GM19468 (cell line): ENCODE measurements around the gene NDUFA11.
"Not testable (repeated sequence)": the region's sequence is repeated elsewhere in the genome, so short reads cannot be mapped to it uniquely, and the experiment has no call there.

ENCODE experiments used
- ATAC-seq: cut with Tn5 transposase; IDR thresholded peaks from one replicate; pipeline ENCODE4 v1.9.1; 2021; ENCODE audit warnings: mild to moderate bottlenecking, moderate library complexity, moderate number of reproducible peaks; ENCODE audit not compliant: unreplicated experiment; ENCODE audit errors: extremely low read depth

The NDUFA11 gene

DNA sequence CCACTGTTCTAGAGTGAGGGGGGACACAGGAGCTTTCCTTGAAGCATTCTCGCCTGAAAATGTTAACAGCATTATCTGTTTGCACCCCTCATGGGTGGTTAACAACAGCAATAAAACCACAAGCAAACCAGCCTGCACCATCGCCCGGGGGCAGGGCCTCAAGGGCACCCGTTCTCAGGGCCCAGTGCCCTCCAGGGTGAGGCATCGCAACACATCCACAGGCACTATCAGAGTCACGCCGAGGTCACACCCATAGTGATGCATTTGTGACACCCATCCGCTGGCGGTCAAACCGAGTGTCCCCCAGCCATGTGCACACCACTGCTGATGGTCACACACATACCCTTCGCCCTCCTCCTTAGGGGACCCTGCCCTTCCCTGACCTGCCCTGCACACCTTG, 37.8 kb downstream of the NDUFA11 start:
- ATAC-seq, result no peak

- no peak for ATAC-seq
These were observed 38.7 kb downstream of the NDUFA11 start for GRCh38 chr19:5864725-5865486.

- ATAC-seq, result no peak
These were observed 39.4 kb downstream of the NDUFA11 start for GRCh38 chr19:5864013-5864720.

DNA sequence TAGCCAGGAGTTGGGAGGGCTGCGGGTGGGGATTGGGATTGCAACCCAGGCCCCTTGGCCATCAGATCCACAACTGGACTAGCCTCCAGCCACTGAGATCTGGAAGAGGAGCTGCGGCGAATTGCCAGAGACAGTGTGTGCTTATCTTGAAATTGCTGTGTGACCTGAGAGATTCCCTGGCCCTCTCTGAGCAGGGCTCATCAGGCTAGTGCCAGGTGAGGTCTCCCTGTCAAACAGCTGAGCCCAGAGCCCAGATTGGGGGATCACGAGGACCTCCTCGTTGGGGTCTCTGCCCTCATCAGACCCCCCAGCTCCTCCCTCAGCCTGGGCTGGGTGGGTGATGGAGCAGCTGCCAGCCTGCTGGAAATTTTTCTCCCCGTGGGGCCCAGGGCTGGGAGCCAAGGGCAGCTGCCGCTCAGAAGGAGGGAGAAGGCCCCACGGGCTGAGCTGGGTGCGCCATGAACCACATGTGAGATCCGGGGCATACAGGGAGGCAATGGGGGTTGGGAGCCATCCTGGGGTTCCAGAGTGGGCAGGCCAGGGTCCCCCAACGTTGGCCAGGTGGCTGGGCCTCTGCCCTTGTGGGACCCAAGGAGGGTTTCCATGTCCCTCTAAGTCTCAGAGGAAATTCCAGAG, 40.4 kb downstream of the NDUFA11 start:
- ATAC-seq, result no peak

- ATAC-seq, result no peak
These were observed 46.1 kb downstream of the NDUFA11 start for GRCh38 chr19:5857203-5858081.

GRCh38 chr19:5855151-5855550, 48.4 kb downstream of the NDUFA11 start:
- not testable (repeated sequence) for ATAC-seq

DNA sequence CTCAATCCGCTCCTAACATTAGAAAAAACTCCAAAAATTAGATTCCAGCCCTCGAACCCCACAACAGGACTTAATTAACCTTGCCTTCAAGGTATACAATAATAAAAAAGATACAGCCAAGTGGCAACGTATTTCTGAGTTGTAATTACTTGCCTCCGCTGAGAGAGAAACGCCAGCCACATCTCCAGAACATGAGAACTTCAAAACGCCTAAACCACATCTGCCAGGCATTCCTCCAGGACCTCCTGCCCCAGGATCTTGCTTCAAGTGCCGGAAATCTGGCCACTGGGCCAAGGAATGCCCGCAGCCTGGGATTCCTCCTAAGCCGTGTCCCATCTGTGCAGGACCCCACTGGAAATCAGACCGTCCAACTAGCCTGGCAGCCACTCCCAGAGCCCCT, 49.5 kb downstream of the NDUFA11 start:
- not testable (repeated sequence) for ATAC-seq

DNA sequence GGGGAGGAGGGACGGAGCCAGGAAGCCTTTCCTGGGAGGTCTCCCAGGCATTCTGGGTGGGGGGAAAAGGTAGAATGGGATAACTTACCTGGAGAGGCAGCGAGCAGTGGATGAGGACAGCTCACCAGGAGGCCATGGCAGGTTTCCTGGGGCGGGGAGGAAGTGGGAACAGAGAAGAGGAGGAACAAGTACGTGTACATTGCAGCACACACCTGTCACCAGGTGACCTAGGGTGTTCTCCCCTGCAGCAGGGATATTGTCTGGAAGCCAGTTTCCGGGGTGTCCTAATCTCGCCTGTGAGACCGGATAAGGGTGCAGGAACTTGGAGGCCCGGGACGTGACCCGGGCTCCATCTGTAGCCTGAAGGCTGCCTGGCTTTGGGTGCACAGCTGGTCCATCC, 52.3 kb downstream of the NDUFA11 start, which contains the start of gene FUT3:
FUT3 (minus strand) TSS at position 148 of the 400 bp plus-strand sequence.
- no peak for ATAC-seq

DNA sequence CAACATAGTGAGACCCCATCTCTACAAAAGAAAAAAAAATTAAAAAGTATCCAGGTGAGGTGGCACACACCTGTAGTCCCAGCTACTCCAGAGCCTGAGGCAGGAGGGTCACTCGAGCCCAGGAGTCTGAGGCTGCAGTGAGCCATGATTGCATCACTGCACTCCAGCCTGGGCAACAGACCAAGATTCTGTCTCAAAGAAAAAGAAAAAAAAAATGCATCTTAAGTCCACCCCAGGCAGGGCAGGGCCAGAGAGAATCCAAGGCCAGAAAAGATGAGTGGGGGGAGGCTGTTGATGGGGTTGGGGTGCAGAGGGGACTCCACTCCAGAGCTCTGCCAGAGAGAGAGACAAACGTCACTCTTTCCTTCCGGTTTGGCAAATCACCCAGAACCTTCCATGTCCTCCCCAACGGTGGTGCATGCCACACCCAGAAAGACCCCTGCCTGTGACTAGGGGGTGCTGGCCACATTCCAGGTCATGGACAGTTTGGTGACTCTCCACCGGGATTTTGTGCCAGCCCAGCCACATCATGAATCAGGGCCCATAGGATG, 52.8 kb downstream of the NDUFA11 start:
- ATAC-seq, result no peak

- ATAC-seq, result no peak
These were observed 53.4 kb downstream of the NDUFA11 start for GRCh38 chr19:5850189-5850588.

GRCh38 chr19:5848621-5849020, 55.0 kb downstream of the NDUFA11 start:
- not testable (repeated sequence) for ATAC-seq

DNA sequence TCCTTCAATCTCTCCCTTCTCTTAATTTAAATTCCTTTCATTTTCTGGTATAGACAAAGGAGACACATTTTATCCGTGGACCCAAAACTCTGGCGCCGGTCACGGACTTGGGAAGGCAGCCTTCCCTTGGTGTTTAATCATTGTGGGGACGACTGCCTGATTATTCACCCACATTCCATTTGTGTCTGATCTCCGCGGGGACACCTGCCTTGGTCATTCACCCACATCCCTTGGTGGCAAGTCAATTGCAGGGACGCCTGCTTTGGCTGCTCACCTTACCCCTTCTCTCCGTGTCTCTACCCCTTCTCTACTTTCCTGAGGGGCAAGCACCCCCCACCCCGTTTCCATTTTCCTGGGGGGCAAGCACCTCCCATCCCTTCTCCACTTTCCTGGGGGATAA, 55.7 kb downstream of the NDUFA11 start:
- ATAC-seq, result not testable (repeated sequence)
